ENCODE data around the gene PRKG1. TPM values are rescaled to one million over a fixed set of nuclear protein-coding genes. Genes with fewer than 3 reads are reported as not detected.

PRKG1 gene
- total RNA-seq, 5 donors from 2014 or later (not counting 1 experiment from before 2014, with no cell fraction given) = 0.03 to 0.26 (median 0.19) TPM; not detected in 1

- Histone ChIP-seq H3K4me3 (ENCODE audit: control insufficient read depth in 1 of 2, extremely low read depth in 1 of 2, low read length in 1 of 2) (no peak overlapping the region), H3K27ac (ENCODE audit: low read length) (no peak overlapping the region), H3K9me3 (no peaks in the 10 kb centered on the region), H3K36me3 (ENCODE audit: control insufficient read depth in 2 of 2, extremely low read depth in 1 of 2, insufficient read depth in 1 of 2, low read length in 1 of 2) (no peaks in the 10 kb centered on the region), H3K27me3 (replicated peaks in 1 of 2; ENCODE audit: control insufficient read depth in 2 of 2, extremely low read depth in 1 of 2, insufficient read depth in 2 of 2, low read length in 1 of 2) (no peaks in the 10 kb centered on the region), H3K4me1 (ENCODE audit: control insufficient read depth in 1 of 2, extremely low read depth in 1 of 2, insufficient read depth in 2 of 2, low read length in 2 of 2) (no peaks in the 10 kb centered on the region)
- no CpG with 5 or more reads among the region's 5 CpGs for WGBS (ENCODE audit: insufficient coverage)
- H3K9me3 Mint-ChIP-seq = peaks cover 0 to 5% (median 2%) of the 10 kb centered on the region in 3 donors
- ATAC-seq (replicated peaks in 1 of 4) (no peak), DNase-seq (no peak)
- no peak overlapping the region for H3K4me3 Mint-ChIP-seq
- POLR2A ChIA-PET = no interaction called here
- no peaks in the 10 kb centered on the region for H3K27me3 Mint-ChIP-seq
- CTCF ChIA-PET = no interaction called here
- H3K4me1 Mint-ChIP-seq = no peaks in the 10 kb centered on the region
- H3K27ac Mint-ChIP-seq = no peak overlapping the region
- no peaks in the 10 kb centered on the region for H3K36me3 Mint-ChIP-seq
These were observed 1258.5 kb downstream of the PRKG1 start for GRCh38 chr10:52332815-52333214.

- Mint-ChIP-seq H3K27me3 (no peaks in the 10 kb centered on the region), H3K9me3 (peaks cover 0 to 5% (median 0%) of the 10 kb centered on the region in 3 donors), H3K4me3 (no peak overlapping the region), H3K36me3 (no peaks in the 10 kb centered on the region), H3K27ac (no peak overlapping the region), H3K4me1 (no peaks in the 10 kb centered on the region)
- Histone ChIP-seq H3K27me3 (replicated peaks in 1 of 2; ENCODE audit: control insufficient read depth in 2 of 2, extremely low read depth in 1 of 2, insufficient read depth in 2 of 2, low read length in 1 of 2) (no peaks in the 10 kb centered on the region), H3K36me3 (ENCODE audit: control insufficient read depth in 2 of 2, extremely low read depth in 1 of 2, insufficient read depth in 1 of 2, low read length in 1 of 2) (no peaks in the 10 kb centered on the region), H3K27ac (ENCODE audit: low read length) (no peak overlapping the region), H3K4me1 (ENCODE audit: control insufficient read depth in 1 of 2, extremely low read depth in 1 of 2, insufficient read depth in 2 of 2, low read length in 2 of 2) (no peaks in the 10 kb centered on the region), H3K4me3 (ENCODE audit: control insufficient read depth in 1 of 2, extremely low read depth in 1 of 2, low read length in 1 of 2) (no peak overlapping the region), H3K9me3 (no peaks in the 10 kb centered on the region)
- WGBS (ENCODE audit: insufficient coverage) = no CpG with 5 or more reads among the region's 1 CpG
- CTCF ChIA-PET = no interaction called here
- POLR2A ChIA-PET = no interaction called here
- no peak for DNase-seq
- no peak for ATAC-seq (replicated peaks in 1 of 4)
These were observed 1260.3 kb downstream of the PRKG1 start for GRCh38 chr10:52334595-52334994.

- DNase-seq (no peak), ATAC-seq (replicated peaks in 1 of 4) (no peak)
- Mint-ChIP-seq H3K27me3 (no peaks in the 10 kb centered on the region), H3K36me3 (no peaks in the 10 kb centered on the region), H3K4me1 (no peaks in the 10 kb centered on the region), H3K4me3 (no peak overlapping the region), H3K27ac (no peak overlapping the region), H3K9me3 (peaks cover 0 to 5% (median 0%) of the 10 kb centered on the region in 3 donors)
- Histone ChIP-seq H3K27ac (ENCODE audit: low read length) (no peak overlapping the region), H3K9me3 (no peaks in the 10 kb centered on the region), H3K36me3 (ENCODE audit: control insufficient read depth in 2 of 2, extremely low read depth in 1 of 2, insufficient read depth in 1 of 2, low read length in 1 of 2) (no peaks in the 10 kb centered on the region), H3K4me1 (ENCODE audit: control insufficient read depth in 1 of 2, extremely low read depth in 1 of 2, insufficient read depth in 2 of 2, low read length in 2 of 2) (no peaks in the 10 kb centered on the region), H3K27me3 (replicated peaks in 1 of 2; ENCODE audit: control insufficient read depth in 2 of 2, extremely low read depth in 1 of 2, insufficient read depth in 2 of 2, low read length in 1 of 2) (no peaks in the 10 kb centered on the region), H3K4me3 (ENCODE audit: control insufficient read depth in 1 of 2, extremely low read depth in 1 of 2, low read length in 1 of 2) (no peak overlapping the region)
- CTCF ChIA-PET = no interaction called here
- no CpG with 5 or more reads among the region's 1 CpG for WGBS (ENCODE audit: insufficient coverage)
- POLR2A ChIA-PET = no interaction called here
These were observed 1261.4 kb downstream of the PRKG1 start for GRCh38 chr10:52335665-52336064.

- Mint-ChIP-seq H3K36me3 (no peaks in the 10 kb centered on the region), H3K4me1 (no peaks in the 10 kb centered on the region), H3K27me3 (no peaks in the 10 kb centered on the region), H3K9me3 (peaks cover 0 to 5% (median 0%) of the 10 kb centered on the region in 3 donors), H3K4me3 (no peak overlapping the region), H3K27ac (no peak overlapping the region)
- ChIA-PET POLR2A (no interaction called here), CTCF (no interaction called here)
- Histone ChIP-seq H3K4me1 (ENCODE audit: control insufficient read depth in 1 of 2, extremely low read depth in 1 of 2, insufficient read depth in 2 of 2, low read length in 2 of 2) (no peaks in the 10 kb centered on the region), H3K27me3 (replicated peaks in 1 of 2; ENCODE audit: control insufficient read depth in 2 of 2, extremely low read depth in 1 of 2, insufficient read depth in 2 of 2, low read length in 1 of 2) (no peaks in the 10 kb centered on the region), H3K36me3 (ENCODE audit: control insufficient read depth in 2 of 2, extremely low read depth in 1 of 2, insufficient read depth in 1 of 2, low read length in 1 of 2) (no peaks in the 10 kb centered on the region), H3K27ac (ENCODE audit: low read length) (no peak overlapping the region), H3K4me3 (ENCODE audit: control insufficient read depth in 1 of 2, extremely low read depth in 1 of 2, low read length in 1 of 2) (no peak overlapping the region), H3K9me3 (no peaks in the 10 kb centered on the region)
- no CpG with 5 or more reads among the region's 1 CpG for WGBS (ENCODE audit: insufficient coverage)
- no peak for ATAC-seq (replicated peaks in 1 of 4)
- no peak for DNase-seq
These were observed 1262.9 kb downstream of the PRKG1 start for GRCh38 chr10:52337225-52337624.

- no peaks in the 10 kb centered on the region for H3K4me1 Mint-ChIP-seq
- no peak overlapping the region for H3K27ac Mint-ChIP-seq
- no peak overlapping the region for H3K4me3 Mint-ChIP-seq
- Histone ChIP-seq H3K36me3 (ENCODE audit: control insufficient read depth in 2 of 2, extremely low read depth in 1 of 2, insufficient read depth in 1 of 2, low read length in 1 of 2) (no peaks in the 10 kb centered on the region), H3K27me3 (replicated peaks in 1 of 2; ENCODE audit: control insufficient read depth in 2 of 2, extremely low read depth in 1 of 2, insufficient read depth in 2 of 2, low read length in 1 of 2) (no peaks in the 10 kb centered on the region), H3K27ac (ENCODE audit: low read length) (no peak overlapping the region), H3K4me3 (ENCODE audit: control insufficient read depth in 1 of 2, extremely low read depth in 1 of 2, low read length in 1 of 2) (no peak overlapping the region), H3K4me1 (ENCODE audit: control insufficient read depth in 1 of 2, extremely low read depth in 1 of 2, insufficient read depth in 2 of 2, low read length in 2 of 2) (no peaks in the 10 kb centered on the region), H3K9me3 (no peaks in the 10 kb centered on the region)
- ATAC-seq (replicated peaks in 1 of 4) (no peak), DNase-seq (no peak)
- CTCF ChIA-PET = no interaction called here
- H3K9me3 Mint-ChIP-seq = no peaks in the 10 kb centered on the region
- POLR2A ChIA-PET = no interaction called here
- no peaks in the 10 kb centered on the region for H3K27me3 Mint-ChIP-seq
- no peaks in the 10 kb centered on the region for H3K36me3 Mint-ChIP-seq
- no CpG with 5 or more reads among the region's 4 CpGs for WGBS (ENCODE audit: insufficient coverage)
These were observed 1269.2 kb downstream of the PRKG1 start for GRCh38 chr10:52343439-52343838.

- H3K27me3 ChIP-seq (replicated peaks in 1 of 2; ENCODE audit: control insufficient read depth in 2 of 2, extremely low read depth in 1 of 2, insufficient read depth in 2 of 2, low read length in 1 of 2) = no peaks in the 10 kb centered on the region
- Mint-ChIP-seq H3K4me3 (no peak overlapping the region), H3K36me3 (no peaks in the 10 kb centered on the region), H3K4me1 (no peaks in the 10 kb centered on the region), H3K27me3 (no peaks in the 10 kb centered on the region), H3K27ac (no peak overlapping the region), H3K9me3 (no peaks in the 10 kb centered on the region)
- ChIA-PET POLR2A (no interaction called here), CTCF (no interaction called here)
- WGBS (ENCODE audit: insufficient coverage) = 84% methylated on average over 23 of the region's 27 CpGs
- H3K9me3 ChIP-seq = no peaks in the 10 kb centered on the region
- DNase-seq (no peak), ATAC-seq (replicated peaks in 1 of 4) (no peak)
- no peaks in the 10 kb centered on the region for H3K36me3 ChIP-seq (ENCODE audit: control insufficient read depth in 2 of 2, extremely low read depth in 1 of 2, insufficient read depth in 1 of 2, low read length in 1 of 2)
- H3K27ac ChIP-seq (ENCODE audit: low read length) = no peak overlapping the region
- H3K4me3 ChIP-seq (ENCODE audit: control insufficient read depth in 1 of 2, extremely low read depth in 1 of 2, low read length in 1 of 2) = no peak overlapping the region
- no peaks in the 10 kb centered on the region for H3K4me1 ChIP-seq (ENCODE audit: control insufficient read depth in 1 of 2, extremely low read depth in 1 of 2, insufficient read depth in 2 of 2, low read length in 2 of 2)
These were observed 1272.4 kb downstream of the PRKG1 start for GRCh38 chr10:52346394-52347326.
